ENCODE measurements around the gene CENPE. TPM values are rescaled to one million over a fixed set of nuclear protein-coding genes. Genes with fewer than 3 reads are reported as not detected.

The CENPE gene
- polyA plus RNA-seq, 3 donors: 0.03 to 0.17 (median 0.07) TPM

- no peak overlapping the region for H3K27ac ChIP-seq (ENCODE audit: low read depth in 1 of 2, low read length in 2 of 2)
- no peaks in the 10 kb centered on the region for H4K20me1 ChIP-seq (ENCODE audit: insufficient read depth, low read length)
- Mint-ChIP-seq H3K4me1 (peaks cover 24% of the 10 kb centered on the region), H3K4me3 (no peak overlapping the region), H3K27ac (peak overlapping the region in 1 of 7 donors; percentile 25), H3K36me3 (peaks cover 5 to 9% of the 10 kb centered on the region in 2 donors), H3K27me3 (ENCODE audit: low read depth in 3 of 3) (peaks cover 11 to 18% (median 16%) of the 10 kb centered on the region in 3 donors), H3K9me3 (peaks cover 0 to 3% (median 0%) of the 10 kb centered on the region in 7 donors)
- no peak overlapping the region for H3K4me2 ChIP-seq (replicated peaks; ENCODE audit: extremely low read depth, low read length, poor library complexity, severe bottlenecking)
- WGBS (ENCODE audit: insufficient coverage): no CpG with 5 or more reads among the region's 1 CpG
- no peak overlapping the region for H3K9ac ChIP-seq (ENCODE audit: insufficient read depth, low read length, poor library complexity, severe bottlenecking)
- no peak overlapping the region for H2AFZ ChIP-seq (ENCODE audit: insufficient read depth, low read depth, low read length, poor library complexity, severe bottlenecking)
- no peak overlapping the region for H3K4me3 ChIP-seq (replicated peaks in 1 of 3; ENCODE audit: low read depth in 2 of 3, low read length in 3 of 3)
- no peaks in the 10 kb centered on the region for H3K9me3 ChIP-seq (replicated peaks in 1 of 2; ENCODE audit: control insufficient read depth in 1 of 2, insufficient read depth in 1 of 2, low read length in 2 of 2)
- peaks cover 2 to 6% of the 10 kb centered on the region in 2 donors for H3K36me3 ChIP-seq (replicated peaks in 1 of 2; ENCODE audit: control insufficient read depth in 1 of 2, insufficient read depth in 2 of 2, low read length in 2 of 2)
- no peak for TF ChIP-seq CTCF (IDR thresholded peaks at IDR 0.05)
- peaks cover 22 to 26% of the 10 kb centered on the region in 2 donors for H3K4me1 ChIP-seq (ENCODE audit: control insufficient read depth in 1 of 2, insufficient read depth in 2 of 2, low read length in 2 of 2)
- no peak for DNase-seq
- intact Hi-C loops (cut with micrococcal nuclease): no loop called here
- no peaks in the 10 kb centered on the region for H3K79me2 ChIP-seq (ENCODE audit: insufficient read depth, low read length)
- H3K27me3 ChIP-seq (ENCODE audit: control insufficient read depth in 2 of 2, insufficient read depth in 2 of 2, low read length in 2 of 2): peaks cover 3 to 12% of the 10 kb centered on the region in 2 donors
Observed at GRCh38 chr4:103079621-103080020, 118.5 kb downstream of the CENPE start.

- peaks cover 5 to 9% of the 10 kb centered on the region in 2 donors for H3K36me3 Mint-ChIP-seq
- peaks cover 25 to 33% of the 10 kb centered on the region in 2 donors for H3K4me1 ChIP-seq (ENCODE audit: control insufficient read depth in 1 of 2, insufficient read depth in 2 of 2, low read length in 2 of 2)
- peaks cover 0 to 5% of the 10 kb centered on the region in 2 donors for H3K36me3 ChIP-seq (replicated peaks in 1 of 2; ENCODE audit: control insufficient read depth in 1 of 2, insufficient read depth in 2 of 2, low read length in 2 of 2)
- WGBS (ENCODE audit: insufficient coverage): 17% methylated on average over 15 of the region's 21 CpGs
- H3K9ac ChIP-seq (ENCODE audit: insufficient read depth, low read length, poor library complexity, severe bottlenecking): peak within 1 kb of the TSS; percentile 65
- H3K27ac Mint-ChIP-seq: peak within 1 kb of the TSS in 6 of 7 donors; percentile 5 to 81 (median 68)
- H3K4me3 Mint-ChIP-seq: peak within 1 kb of the TSS; percentile 90 to 95
- peaks cover 11 to 18% (median 16%) of the 10 kb centered on the region in 3 donors for H3K27me3 Mint-ChIP-seq (ENCODE audit: low read depth in 3 of 3)
- H3K9me3 Mint-ChIP-seq: peaks cover 0 to 3% (median 0%) of the 10 kb centered on the region in 7 donors
- H2AFZ ChIP-seq (ENCODE audit: insufficient read depth, low read depth, low read length, poor library complexity, severe bottlenecking): peak within 1 kb of the TSS; percentile 89
- peak within 1 kb of the TSS in 1 of 2 donors; percentile 0 for H3K27ac ChIP-seq (ENCODE audit: low read depth in 1 of 2, low read length in 2 of 2)
- peaks cover 29% of the 10 kb centered on the region for H3K4me1 Mint-ChIP-seq
- peak within 1 kb of the TSS; percentile 42 to 72 (median 46) for H3K4me3 ChIP-seq (replicated peaks in 1 of 3; ENCODE audit: low read depth in 2 of 3, low read length in 3 of 3)
- H3K79me2 ChIP-seq (ENCODE audit: insufficient read depth, low read length): no peaks in the 10 kb centered on the region
- intact Hi-C loops (cut with micrococcal nuclease): no loop called here
- peaks cover 3 to 12% of the 10 kb centered on the region in 2 donors for H3K27me3 ChIP-seq (ENCODE audit: control insufficient read depth in 2 of 2, insufficient read depth in 2 of 2, low read length in 2 of 2)
- H3K4me2 ChIP-seq (replicated peaks; ENCODE audit: extremely low read depth, low read length, poor library complexity, severe bottlenecking): peak within 1 kb of the TSS; percentile 87
- no peaks in the 10 kb centered on the region for H4K20me1 ChIP-seq (ENCODE audit: insufficient read depth, low read length)
- TF ChIP-seq CTCF (IDR thresholded peaks at IDR 0.05): no peak
- DNase-seq: peak in 2 of 3 donors; percentile 22 to 34
- no peaks in the 10 kb centered on the region for H3K9me3 ChIP-seq (replicated peaks in 1 of 2; ENCODE audit: control insufficient read depth in 1 of 2, insufficient read depth in 1 of 2, low read length in 2 of 2)
Observed at GRCh38 chr4:103076747-103077347, 121.3 kb downstream of the CENPE start, which contains the start of gene SLC9B2. TSS of gene SLC9B2 (minus strand) at chr4:103076761. CDS start at chr4:103067550, 9,211 bp downstream.
